HG02970 (cell line): ENCODE data around the gene CELF4.

Experiments
- ATAC-seq: cut with Tn5 transposase; IDR thresholded peaks from one replicate; pipeline ENCODE4 v1.9.1; 2021; ENCODE audit warnings: mild to moderate bottlenecking, moderate library complexity, moderate number of reproducible peaks; ENCODE audit not compliant: unreplicated experiment, low FRiP score

Gene CELF4

DNA sequence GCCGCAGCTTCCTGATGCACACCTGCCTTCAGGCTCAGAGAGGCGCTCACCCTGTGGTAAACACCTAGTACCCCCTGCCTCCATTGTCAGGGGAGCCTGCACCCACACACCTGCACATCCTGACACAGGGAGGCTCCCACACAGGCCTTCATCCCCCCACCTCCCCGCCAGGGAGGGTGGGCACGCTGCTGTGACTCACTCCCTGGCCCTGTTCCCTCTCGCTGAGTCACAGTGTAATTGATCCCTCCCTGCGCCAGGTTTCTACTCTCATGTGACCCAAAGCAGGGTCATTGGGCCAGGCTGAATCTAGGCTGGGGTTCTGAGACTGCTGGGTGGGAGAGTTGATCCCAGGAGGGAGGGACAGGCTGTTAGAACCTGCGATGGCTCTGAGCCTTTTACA, 8.5 kb upstream of the CELF4 start:
- no peak for ATAC-seq

DNA sequence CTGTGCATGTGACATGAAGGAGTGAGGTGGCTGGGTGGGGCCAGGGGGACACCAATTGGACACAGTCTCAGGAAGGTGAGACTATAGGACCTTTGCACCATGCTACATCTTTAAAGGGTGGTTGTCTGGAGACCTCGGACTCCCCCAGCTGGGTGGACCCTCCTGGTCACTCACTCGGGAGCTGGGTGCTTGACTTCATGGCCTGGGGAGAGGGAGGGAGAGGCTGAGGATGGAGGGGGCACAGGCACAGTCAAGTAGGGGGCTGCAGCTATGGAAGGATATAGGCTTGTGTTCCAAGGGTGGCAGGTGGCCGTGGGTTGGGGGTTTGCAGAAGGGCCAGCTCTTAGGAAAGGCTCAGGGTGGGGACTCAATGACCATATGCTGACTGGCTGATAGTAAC, 7.1 kb upstream of the CELF4 start:
- ATAC-seq = no peak

DNA sequence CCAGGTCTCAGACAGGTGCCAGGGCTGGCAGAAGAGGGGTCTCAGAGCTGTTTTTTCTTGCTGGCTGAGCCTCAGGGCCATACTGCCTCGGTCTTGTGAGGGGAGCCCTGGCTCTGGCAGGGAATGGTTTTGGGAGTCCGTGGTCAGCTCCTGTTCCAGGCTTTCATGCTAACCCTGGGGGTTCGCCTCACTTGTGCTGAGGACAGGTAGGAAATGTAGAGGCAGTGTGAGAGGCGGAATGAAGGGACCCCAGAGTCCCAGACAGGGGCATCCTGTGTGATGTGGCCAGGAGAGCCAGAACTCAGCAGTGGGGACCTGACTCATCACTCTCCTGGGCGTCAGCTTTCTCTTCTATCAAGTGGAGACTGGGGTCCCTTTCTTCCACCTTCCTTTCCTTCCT, 5.7 kb upstream of the CELF4 start:
- no peak for ATAC-seq

DNA sequence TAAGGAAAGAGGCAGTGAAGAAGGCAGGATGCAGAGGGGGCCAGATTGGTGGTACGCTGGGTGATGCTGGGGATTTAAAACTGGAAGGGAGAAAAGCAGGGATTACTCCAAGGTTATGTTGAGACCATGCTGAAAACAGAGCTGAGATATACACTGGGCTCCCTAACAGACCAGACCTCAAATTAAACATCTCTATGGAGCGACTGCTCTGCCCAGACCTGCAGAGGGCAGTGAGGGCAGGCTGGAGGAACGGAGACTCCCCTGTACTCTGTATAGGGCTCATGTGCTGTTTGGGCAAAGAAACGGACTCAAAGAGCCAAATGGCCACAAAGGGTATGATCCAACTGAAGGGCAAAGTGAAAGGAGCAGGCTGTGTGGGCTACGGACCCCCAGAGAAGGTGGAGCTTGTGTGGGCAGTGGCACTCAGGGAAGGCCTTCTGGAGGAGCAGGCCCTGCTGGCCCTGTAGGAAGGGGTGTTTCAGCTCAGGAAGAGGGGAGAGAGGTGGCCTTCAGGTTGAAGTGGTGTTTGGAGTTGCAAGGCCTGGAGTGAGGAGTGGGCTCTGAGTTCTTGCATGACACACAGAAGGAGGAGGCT, 4.8 kb upstream of the CELF4 start:
- no peak for ATAC-seq

DNA sequence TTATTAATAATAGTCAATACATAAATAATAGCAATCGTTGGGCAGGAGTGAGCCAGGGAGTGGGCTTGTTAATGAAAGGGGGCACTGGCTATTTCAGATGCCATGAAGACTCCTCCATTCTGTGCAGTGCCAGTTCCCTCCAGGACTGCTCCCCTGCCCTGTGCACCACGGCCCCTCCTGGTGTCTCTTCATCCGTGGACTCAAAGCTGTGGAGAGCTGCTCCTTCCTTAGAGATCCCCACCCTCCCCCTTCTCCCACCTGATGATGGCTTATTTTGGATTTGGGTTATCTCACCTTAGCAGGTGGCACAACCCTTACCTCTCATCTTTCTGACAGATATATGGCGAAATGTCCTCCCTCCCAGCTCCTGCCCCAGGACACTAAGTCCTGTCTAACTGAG, 3.1 kb upstream of the CELF4 start:
- no peak for ATAC-seq

- no peak for ATAC-seq
These were observed 2.4 kb upstream of the CELF4 start for GRCh38 chr18:37567994-37568359.

GRCh38 chr18:37567061-37567993, 1.7 kb upstream of the CELF4 start:
- ATAC-seq = no peak

GRCh38 chr18:37566479-37567060, 972 bp upstream of the CELF4 start:
- ATAC-seq = no peak

GRCh38 chr18:37565977-37566478, 430 bp upstream of the CELF4 start:
- no peak for ATAC-seq

DNA sequence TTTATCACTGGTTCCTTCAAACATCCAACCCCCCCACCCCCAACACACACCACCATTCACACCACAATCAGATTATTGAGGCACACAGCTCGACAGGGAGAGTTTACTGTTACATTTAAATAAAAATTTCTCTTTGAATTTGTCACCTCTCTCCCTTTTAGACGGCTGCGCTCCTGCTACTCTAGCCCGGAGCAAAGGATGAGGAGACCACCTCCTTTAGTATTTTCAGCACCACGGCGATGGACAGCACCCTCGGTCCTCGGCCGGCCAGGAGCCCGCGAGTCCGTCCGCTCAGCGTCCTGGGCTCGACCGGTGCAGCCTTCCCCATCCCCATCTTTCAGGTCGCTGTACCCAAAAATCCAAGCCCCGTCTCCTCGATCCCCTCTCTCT, 892 bp downstream of the CELF4 start:
- no peak for ATAC-seq

DNA sequence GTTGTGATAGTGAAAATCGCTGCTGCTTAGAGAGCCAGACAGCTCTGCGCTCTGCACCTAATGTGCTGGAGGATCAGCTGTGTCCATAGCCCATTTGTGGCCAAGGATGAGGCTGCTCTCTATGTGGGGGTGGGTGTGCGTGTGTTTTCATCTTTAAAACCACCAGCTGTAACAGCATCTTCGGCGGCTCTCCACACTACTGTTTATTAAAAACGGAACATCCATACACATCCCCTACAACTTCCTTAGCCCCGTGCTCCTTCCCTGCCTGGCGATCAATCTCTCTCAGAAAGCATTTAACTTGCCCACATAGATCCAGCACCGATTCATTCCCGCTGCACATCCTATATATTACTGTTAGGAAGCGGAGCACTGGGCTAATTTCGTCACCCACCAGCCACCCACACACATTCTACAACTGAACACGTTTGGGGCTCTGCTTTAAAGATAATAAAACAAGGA, 1.6 kb downstream of the CELF4 start:
- no peak for ATAC-seq

DNA sequence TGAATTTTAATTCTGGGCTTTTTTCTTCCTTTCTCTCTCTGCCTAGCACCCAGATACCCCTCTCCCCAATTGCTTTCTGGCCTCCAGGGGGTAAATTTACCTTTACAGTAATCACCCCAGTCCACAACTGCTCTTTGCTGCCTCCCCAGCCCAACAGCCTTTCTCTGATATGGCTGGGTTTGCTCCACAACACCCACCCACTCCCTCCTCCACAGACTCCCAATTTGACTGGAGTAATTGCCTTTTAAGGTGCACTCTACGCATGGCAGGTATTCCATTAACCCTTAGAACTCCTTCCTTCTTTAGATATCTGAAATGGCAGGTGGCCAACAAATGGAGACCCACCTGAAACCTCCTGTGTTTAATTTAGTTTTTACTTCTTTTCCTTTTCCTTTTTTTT, 3.6 kb downstream of the CELF4 start:
- no peak for ATAC-seq

DNA sequence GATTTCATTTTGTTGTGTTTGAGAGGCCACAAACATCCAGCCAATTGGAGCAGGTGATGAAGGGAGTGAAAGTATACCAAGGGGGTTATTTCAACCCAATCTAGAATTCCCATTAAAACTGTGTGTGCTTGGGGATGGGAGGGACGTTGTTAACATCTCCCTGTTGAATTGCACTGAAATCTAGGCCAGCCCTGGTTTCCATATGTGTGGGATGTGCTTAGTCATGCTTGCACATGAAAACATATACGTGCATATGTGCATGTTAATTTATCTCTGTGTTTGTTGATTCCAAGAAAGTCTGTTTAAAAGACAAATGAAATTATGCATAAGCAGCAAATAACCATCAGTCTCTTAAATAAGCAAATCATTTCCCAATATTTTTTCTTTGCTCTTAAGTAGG, 5.6 kb downstream of the CELF4 start:
- no peak for ATAC-seq

- ATAC-seq = no peak
These were observed 6.4 kb downstream of the CELF4 start for GRCh38 chr18:37559194-37559593.

DNA sequence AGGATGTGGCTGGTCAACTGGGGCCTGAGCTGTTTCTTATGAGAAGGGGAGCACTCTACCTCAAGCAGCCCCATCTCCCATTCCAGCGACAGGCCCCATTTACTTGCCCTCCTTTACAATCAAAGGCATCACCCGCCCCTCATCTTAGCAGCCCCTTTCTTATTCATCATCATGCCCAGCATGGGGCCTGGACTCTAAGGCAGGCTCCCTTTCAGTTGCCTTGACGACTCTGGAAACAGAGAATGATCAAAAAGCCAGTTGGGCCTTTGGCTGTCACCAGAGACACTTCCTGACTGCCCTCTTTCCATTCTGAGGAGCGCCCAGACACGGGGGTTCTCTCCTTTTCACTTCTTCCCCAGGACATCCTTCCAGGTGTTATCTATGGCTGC, 11.2 kb downstream of the CELF4 start:
- no peak for ATAC-seq

DNA sequence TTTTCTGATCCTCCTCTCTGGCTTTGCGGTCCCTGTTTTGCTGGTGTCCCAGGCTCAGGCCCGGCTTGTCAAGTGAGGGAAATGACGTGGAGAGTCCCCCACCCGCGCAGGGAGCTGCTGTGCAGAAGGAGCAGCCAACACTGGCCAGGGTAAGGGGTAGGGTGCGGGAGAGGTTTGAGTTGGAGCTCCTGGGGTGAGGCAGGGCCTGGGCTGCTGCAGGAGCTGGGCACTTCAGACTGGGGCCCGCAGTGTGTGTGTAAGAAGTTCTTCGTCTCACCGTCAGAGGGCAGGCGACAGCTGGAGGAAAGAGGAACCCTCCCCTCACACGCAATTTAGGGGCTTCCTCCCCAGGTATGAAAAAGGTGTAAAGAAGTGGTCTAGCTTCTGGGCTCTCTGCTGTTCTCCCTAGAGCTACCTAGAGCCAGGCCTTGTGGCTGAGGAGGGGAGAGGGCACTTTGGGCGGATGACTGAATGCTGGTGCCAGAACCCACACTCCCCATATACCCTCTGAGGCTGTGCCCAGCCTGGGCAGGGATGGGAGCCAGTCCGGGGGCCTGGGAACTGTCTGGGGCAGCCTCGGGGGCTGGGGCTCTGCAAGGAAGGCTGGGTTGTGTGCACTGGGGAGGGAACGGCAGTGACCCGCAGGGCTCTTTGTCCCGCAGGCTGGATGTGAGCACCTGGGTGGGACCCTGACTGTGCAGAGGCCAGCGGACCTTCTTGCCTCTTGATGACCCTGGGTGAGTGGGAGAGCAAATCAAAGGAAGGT, 11.8 kb downstream of the CELF4 start:
- ATAC-seq = no peak

DNA sequence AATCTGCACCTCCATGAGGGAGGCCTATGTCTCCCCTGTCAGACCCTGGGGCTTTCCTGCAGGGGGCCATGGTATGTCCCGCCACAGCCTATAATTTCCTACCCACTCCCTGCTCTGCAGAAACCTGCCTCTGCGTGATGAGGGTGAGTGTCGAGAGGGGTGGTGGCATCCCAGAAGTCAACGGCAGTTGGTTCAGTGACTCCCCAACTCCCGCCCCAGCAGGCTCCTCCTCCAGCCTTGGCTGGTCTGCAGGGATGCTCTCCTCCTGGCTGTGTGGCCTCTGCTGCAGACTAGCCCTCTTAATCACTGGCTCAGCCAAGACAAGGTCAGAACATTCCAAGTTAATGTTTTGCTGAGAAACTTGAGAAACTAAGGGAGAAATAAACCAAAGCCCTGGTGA, 13.3 kb downstream of the CELF4 start:
- no peak for ATAC-seq

GRCh38 chr18:37551846-37552245, 13.8 kb downstream of the CELF4 start:
- ATAC-seq = no peak

DNA sequence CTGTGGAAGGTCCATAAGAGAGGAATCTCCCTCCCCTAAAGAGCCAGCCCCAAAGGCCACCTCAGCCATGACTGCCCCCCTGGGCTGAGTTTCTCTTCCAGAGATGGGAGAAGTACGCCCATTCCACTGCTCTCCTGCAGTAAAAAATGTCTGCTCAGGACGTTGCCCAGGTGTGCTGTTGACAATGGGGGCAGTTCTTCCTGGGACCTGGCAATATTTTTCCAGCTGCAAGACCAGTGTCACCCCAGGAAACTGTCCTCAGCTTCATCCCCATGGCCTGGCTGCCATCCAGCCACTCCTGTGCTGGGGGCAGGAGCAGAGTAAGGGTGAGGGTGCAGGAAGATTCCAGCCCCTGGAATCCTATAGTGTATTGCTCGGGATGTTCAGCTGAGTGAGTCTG, 14.3 kb downstream of the CELF4 start:
- ATAC-seq = no peak

- no peak for ATAC-seq
These were observed 15.3 kb downstream of the CELF4 start for GRCh38 chr18:37550118-37550875.
